Lower leg skin (tissue), 3 donors: ENCODE measurements around the gene ADAMTSL1.

Experiments
- CTCF ChIP-seq, 3 donors: fragments of 450-650 bp; IDR thresholded peaks; one replicate each; pipeline ENCODE4 v1.5.1; 2016; ENCODE audit warnings: antibody characterized with exemption in 3 of 3, mild to moderate bottlenecking in 3 of 3, moderate library complexity in 2 of 3
- POLR2A ChIP-seq, 2 donors: fragments of 450-650 bp; IDR thresholded peaks; one replicate each; pipeline ENCODE4 v1.6.1; 2016 to 2017; ENCODE audit warnings: antibody characterized with exemption in 2 of 2, mild to moderate bottlenecking in 1 of 2, moderate library complexity in 1 of 2

DNA sequence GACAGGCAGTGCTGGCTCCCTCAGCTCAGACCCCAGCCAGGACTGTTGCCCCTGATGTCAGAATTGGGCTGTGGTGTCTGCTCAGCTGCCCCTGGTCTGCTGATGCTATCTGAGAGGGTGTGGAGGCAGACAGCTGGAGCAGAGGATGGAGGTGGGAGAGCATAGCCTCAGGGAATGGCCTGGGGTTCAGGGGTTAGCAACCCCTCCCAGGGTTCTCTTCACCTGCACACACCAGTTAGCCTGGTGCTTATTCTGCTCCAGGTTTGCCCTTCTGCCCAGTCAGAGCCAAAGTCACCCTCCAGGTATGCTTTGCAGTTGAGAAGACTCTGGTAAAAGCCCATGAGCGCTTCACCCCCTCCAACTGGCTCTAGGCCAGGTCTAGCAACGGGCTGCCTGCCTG, 449.2 kb downstream of the ADAMTSL1 start:
- TF ChIP-seq CTCF (IDR thresholded peaks at IDR 0.05) (no peak), POLR2A (IDR thresholded peaks at IDR 0.05) (no peak)
